OCI-LY3 (cell line): ENCODE data around the gene SNAPC2.

Experiments used
- CTCF ChIP-seq: fragments of 200-600, 300-600 bp; sonication (generic); IDR thresholded peaks from 2 replicates; pipeline ENCODE4 v1.5.1; 2014; ENCODE audit warnings: antibody characterized with exemption, low read length, low read depth
- EZH2phosphoT487 ChIP-seq: fragments of 200-600 bp; shearing (Covaris generic); IDR thresholded peaks from 2 replicates; pipeline ENCODE4 v1.6.1; 2018; ENCODE audit warnings: antibody characterized with exemption, mixed run types, low read depth

DNA sequence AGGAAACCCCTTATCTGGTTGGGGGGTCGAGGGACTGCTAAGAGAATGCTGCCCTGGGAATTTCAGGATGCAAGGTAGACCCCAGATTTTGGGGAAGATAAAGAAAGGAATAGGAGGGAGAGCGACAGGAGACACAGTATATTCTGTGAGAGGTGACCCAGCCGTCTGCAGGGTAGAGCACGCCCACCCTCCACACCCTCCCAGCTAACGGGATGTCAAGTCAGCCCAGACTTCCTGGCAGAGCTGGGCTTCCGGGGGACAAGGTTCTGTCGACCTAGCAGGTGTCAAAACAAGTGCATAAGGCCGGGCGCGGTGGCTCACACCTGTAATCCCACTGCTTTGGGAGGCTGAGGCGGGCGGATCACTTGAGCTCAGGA lies 45.3 kb upstream of the SNAPC2 start:
- no peak for TF ChIP-seq CTCF
- TF ChIP-seq EZH2phosphoT487: no peak
